PC-9 (cell line): ENCODE results near the gene AKAP11.

Experiments
- CTCF ChIP-seq: fragments of 200-600 bp; sonication (generic); conservative IDR thresholded peaks from 2 replicates; pipeline ENCODE4 v1.6.1; 2017; ENCODE audit warnings: mixed run types, antibody characterized with exemption, mild to moderate bottlenecking, moderate library complexity
- EZH2 ChIP-seq: fragments of 200-600 bp; sonication (generic); IDR thresholded peaks from 2 replicates; pipeline ENCODE4 v1.8.0; 2017; ENCODE audit warnings: antibody characterized with exemption, low read depth

- TF ChIP-seq CTCF (no peak), EZH2 (no peak)
These were observed 46.9 kb upstream of the AKAP11 start for GRCh38 chr13:42225051-42225450.
